ENCODE measurements around the gene GET4.

- TF ChIP-seq CBX8 (IDR thresholded peaks at IDR 0.05; ENCODE audit: borderline replicate concordance, low read depth, low read length) (no peak), GABPA (IDR thresholded peaks at IDR 0.05; ENCODE audit: borderline replicate concordance, insufficient read depth, low read length) (no peak), CBX5 (IDR thresholded peaks at IDR 0.05; ENCODE audit: low read depth, low read length) (no peak), EZH2 (IDR thresholded peaks at IDR 0.05; ENCODE audit: low read depth, low read length, severe bottlenecking) (no peak), RXRA (IDR thresholded peaks at IDR 0.05; ENCODE audit: insufficient read depth, low read depth, low read length) (no peak), CTCF (IDR thresholded peaks at IDR 0.05; ENCODE audit: control extremely low read depth in 1 of 3, insufficient read depth in 1 of 3, low read depth in 1 of 3, low read length in 3 of 3) (peak in 1 of 3 experiments; percentile 13; a peak in 2 of 4 replicates), EGR1 (IDR thresholded peaks at IDR 0.05; ENCODE audit: borderline replicate concordance, low read depth, low read length) (no peak), E2F6 (IDR thresholded peaks at IDR 0.05) (no peak), POLR2AphosphoS5 (IDR thresholded peaks at IDR 0.05; ENCODE audit: low read depth, low read length) (no peak), GTF2F1 (IDR thresholded peaks at IDR 0.05; ENCODE audit: borderline replicate concordance, low read depth, low read length) (no peak), CHD2 (IDR thresholded peaks at IDR 0.05; ENCODE audit: low read length) (no peak)
These were observed 31.3 kb upstream of the GET4 start for GRCh38 chr7:845091-845490.

Data from H1 (cell line).